A673 (cell line): ENCODE data around the gene SCG3. TPM values are rescaled to one million over a fixed set of nuclear protein-coding genes. Genes with fewer than 3 reads are reported as not detected.

Experiments
- BruUV-seq: library from RNA; stranded (reverse); fragments of 400-500 nt; replicated peaks from 2 replicates; lab custom pipeline; 2021; lab: Mats Ljungman, UMichigan
- CTCF ChIA-PET: fragments of 300-600 bp; sonication (Branson Sonifier 250); formaldehyde crosslinking; loops from one replicate; lab custom pipeline; 2022; ENCODE audit warnings: antibody characterized with exemption; lab: Charles Lee
- POLR2A ChIA-PET: fragments of 300-600 bp; sonication (Branson Sonifier 250); formaldehyde crosslinking; loops from one replicate; lab custom pipeline; 2022; ENCODE audit warnings: antibody characterized with exemption; ENCODE audit not compliant: low non-redundant PET; lab: Charles Lee
- DNase-seq: peaks from one replicate; pipeline ENCODE4 v3.0.0-alpha.2; 2015; ENCODE audit warnings: low spot score
- H3K27ac ChIP-seq: fragments of 200-600 bp; sonication (generic); 2 replicates; pipeline ENCODE4 v1.5.1; 2016; ENCODE audit warnings: mixed run types, low read depth, mild to moderate bottlenecking, mixed read lengths, antibody characterized with exemption, low read length; ENCODE audit not compliant: poor library complexity, severe bottlenecking
- H3K27me3 ChIP-seq: fragments of 200-600 bp; sonication (generic); replicated peaks from 2 replicates; pipeline ENCODE4 v1.6.1; 2017; ENCODE audit warnings: mixed run types, low read depth, mild to moderate bottlenecking, mixed read lengths, antibody characterized with exemption, low read length; ENCODE audit not compliant: insufficient read depth, poor library complexity
- H3K36me3 ChIP-seq: fragments of 200-600 bp; sonication (generic); 2 replicates; pipeline ENCODE4 v1.6.1; 2016; ENCODE audit warnings: mixed run types, mild to moderate bottlenecking, mixed read lengths, antibody characterized with exemption, low read length; ENCODE audit not compliant: insufficient read depth, poor library complexity, severe bottlenecking
- H3K4me1 ChIP-seq: fragments of 200-600 bp; sonication (generic); 2 replicates; pipeline ENCODE4 v1.6.1; 2017; ENCODE audit warnings: mixed run types, mild to moderate bottlenecking, mixed read lengths, antibody characterized with exemption, low read length; ENCODE audit not compliant: insufficient read depth, poor library complexity, severe bottlenecking
- H3K4me3 ChIP-seq: fragments of 200-600 bp; sonication (generic); 2 replicates; pipeline ENCODE4 v1.5.1; 2016; ENCODE audit warnings: low read depth, mixed run types, mild to moderate bottlenecking, mixed read lengths, low read length; ENCODE audit not compliant: poor library complexity, severe bottlenecking
- H3K9me3 ChIP-seq: fragments of 200-600 bp; sonication (generic); 2 replicates; pipeline ENCODE4 v1.6.1; 2016; ENCODE audit warnings: mixed run types, low read depth, mild to moderate bottlenecking, mixed read lengths, antibody characterized with exemption, low read length; ENCODE audit not compliant: poor library complexity, severe bottlenecking
- EZH2 ChIP-seq: fragments of 200-600 bp; sonication (generic); IDR thresholded peaks from 2 replicates; pipeline ENCODE4 v1.6.1; 2017; ENCODE audit warnings: borderline replicate concordance, low read depth, mild to moderate bottlenecking, mixed read lengths, antibody characterized with exemption, low read length; ENCODE audit not compliant: poor library complexity, severe bottlenecking
- intact Hi-C: fragments of 100-400 bp; cut with micrococcal nuclease; formaldehyde crosslinking; loops from one replicate; pipeline ENCODE4 v1.10.0; 2022; ENCODE audit not compliant: unreplicated experiment
- total RNA-seq: library from RNA; stranded (reverse); gene quantifications from 2 replicates; pipeline ENCODE4 v1.2.3, GENCODE V29; 2021
- TF ChIP-seq, protein P1 (sequence below): fragments of 300-800, 200-600 bp; sonication (generic); conservative IDR thresholded peaks from 2 replicates; pipeline ENCODE4 v1.5.1; 2017; ENCODE audit warnings: low read depth, mild to moderate bottlenecking, antibody characterized with exemption, low read length, moderate library complexity, mixed read lengths

SCG3 gene
- total RNA-seq, 1 experiment from 2014 or later: 0.21 TPM

DNA sequence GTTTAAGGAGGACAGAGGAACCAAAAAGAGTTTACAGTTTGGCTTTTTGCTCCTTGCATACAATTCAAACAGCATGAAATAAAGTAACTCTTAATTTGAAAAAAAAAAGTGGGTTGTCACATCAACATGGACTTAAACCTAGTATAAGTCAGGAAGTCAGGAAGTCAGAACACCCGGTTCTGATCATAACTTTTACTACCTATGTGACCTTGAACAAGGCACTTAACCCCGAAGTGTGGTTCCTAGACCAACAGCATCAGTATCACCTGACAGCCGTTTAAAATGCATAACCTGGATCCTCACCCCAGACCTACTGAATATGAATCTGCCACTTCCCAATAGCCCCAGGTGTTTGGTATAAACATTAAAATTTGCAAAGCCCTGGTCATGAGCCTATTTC lies 37.4 kb downstream of the SCG3 start:
- no TSS peak for BruUV-seq
- Histone ChIP-seq H3K27ac (no peak overlapping the region), H3K27me3 (no peaks in the 10 kb centered on the region), H3K4me3 (no peak overlapping the region), H3K9me3 (no peaks in the 10 kb centered on the region), H3K36me3 (no peaks in the 10 kb centered on the region), H3K4me1 (no peaks in the 10 kb centered on the region)
- no peak for TF ChIP-seq EZH2
- TF ChIP-seq, protein P1, sequence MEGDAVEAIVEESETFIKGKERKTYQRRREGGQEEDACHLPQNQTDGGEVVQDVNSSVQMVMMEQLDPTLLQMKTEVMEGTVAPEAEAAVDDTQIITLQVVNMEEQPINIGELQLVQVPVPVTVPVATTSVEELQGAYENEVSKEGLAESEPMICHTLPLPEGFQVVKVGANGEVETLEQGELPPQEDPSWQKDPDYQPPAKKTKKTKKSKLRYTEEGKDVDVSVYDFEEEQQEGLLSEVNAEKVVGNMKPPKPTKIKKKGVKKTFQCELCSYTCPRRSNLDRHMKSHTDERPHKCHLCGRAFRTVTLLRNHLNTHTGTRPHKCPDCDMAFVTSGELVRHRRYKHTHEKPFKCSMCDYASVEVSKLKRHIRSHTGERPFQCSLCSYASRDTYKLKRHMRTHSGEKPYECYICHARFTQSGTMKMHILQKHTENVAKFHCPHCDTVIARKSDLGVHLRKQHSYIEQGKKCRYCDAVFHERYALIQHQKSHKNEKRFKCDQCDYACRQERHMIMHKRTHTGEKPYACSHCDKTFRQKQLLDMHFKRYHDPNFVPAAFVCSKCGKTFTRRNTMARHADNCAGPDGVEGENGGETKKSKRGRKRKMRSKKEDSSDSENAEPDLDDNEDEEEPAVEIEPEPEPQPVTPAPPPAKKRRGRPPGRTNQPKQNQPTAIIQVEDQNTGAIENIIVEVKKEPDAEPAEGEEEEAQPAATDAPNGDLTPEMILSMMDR: no peak
- ChIA-PET CTCF (no interaction called here), POLR2A (no interaction called here)
- no peak for DNase-seq
- intact Hi-C loops: no loop called here

DNA sequence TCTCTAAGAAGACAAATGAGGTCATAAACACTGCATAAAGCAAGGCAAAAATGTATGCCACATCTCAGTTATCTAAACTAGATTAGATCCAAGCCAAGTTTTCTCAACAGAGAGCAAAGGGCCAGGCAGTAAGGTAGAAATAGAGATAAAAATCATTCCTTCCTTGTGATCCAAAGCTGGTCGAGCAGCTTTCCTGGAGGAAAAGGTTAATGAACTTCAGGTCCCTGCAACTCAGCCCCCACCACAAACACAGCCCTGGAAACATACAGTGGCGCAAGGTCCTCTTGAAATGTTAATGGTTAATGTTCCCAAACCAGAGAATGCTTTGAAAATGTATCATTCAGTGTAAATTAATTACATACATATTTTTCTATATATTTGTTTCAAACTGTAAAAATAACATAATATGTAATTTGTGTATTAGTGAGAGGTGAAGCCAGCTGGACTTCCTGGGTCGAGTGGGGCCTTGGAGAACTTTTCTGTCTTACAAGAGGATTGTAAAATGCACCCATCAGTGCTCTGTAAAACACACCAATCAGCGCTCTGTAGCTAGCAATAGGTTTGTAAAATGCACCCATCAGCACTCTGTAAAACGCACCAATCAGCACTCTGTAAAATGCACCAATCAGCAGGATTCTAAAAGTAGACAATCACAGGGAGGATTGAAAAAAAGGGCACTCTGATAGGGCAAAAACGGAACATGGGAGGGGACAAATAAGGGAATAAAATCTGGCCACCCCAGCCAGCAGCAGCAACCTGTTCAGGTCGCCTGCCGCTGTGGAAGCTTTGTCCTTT lies 39.1 kb downstream of the SCG3 start:
- ChIA-PET CTCF (no interaction called here), POLR2A (no interaction called here)
- TF ChIP-seq, protein P1: no peak
- no peak for TF ChIP-seq EZH2
- Histone ChIP-seq H3K27me3 (no peaks in the 10 kb centered on the region), H3K9me3 (no peaks in the 10 kb centered on the region), H3K4me3 (no peak overlapping the region), H3K36me3 (no peaks in the 10 kb centered on the region), H3K27ac (no peak overlapping the region), H3K4me1 (no peaks in the 10 kb centered on the region)
- intact Hi-C loops: no loop called here
- BruUV-seq: no TSS peak
- DNase-seq: no peak

DNA sequence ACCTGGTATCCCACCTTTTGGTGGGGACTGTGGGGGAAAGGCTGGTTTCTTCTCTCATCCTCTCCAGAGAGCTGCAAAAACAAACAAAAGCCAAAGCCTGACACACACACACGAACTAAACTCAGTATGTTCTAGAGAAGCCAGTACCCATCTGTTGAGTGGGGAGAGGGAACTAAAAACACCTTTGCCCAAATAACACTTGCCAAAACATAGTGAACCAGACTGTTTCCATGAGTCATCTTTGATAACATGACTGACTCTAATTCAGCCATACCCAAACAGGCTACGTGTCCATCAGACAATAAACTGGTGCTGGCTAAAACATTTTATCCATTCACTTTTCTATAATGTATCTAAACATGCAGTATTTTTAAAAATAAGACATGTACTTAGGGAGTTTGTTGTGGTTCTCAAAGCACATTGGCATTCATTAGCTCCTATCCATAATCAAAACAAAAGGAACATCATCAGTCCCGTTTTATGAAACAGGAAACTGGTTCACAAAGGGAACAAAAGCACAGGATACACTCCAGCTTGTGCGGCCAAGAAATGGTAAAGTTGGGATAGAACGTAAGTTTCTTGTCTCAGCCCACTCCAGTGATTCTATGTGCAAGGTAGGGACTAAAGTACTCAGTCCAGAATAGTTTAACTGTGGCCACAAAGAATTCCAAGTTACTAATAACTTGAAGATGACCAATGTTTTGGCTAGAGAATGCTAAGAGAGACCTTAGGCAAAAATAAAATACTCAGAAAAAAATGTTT lies 40.1 kb downstream of the SCG3 start:
- Histone ChIP-seq H3K4me1 (no peaks in the 10 kb centered on the region), H3K9me3 (no peaks in the 10 kb centered on the region), H3K4me3 (no peak overlapping the region), H3K27ac (no peak overlapping the region), H3K36me3 (no peaks in the 10 kb centered on the region), H3K27me3 (no peaks in the 10 kb centered on the region)
- no TSS peak for BruUV-seq
- CTCF ChIA-PET: no interaction called here
- intact Hi-C loops: no loop called here
- POLR2A ChIA-PET: no interaction called here
- no peak for DNase-seq
- TF ChIP-seq EZH2: no peak
- TF ChIP-seq, protein P1: no peak
